Keratinocyte (primary cell): Measurements from ENCODE around the gene ARHGAP22.

Source experiments
- EZH2 ChIP-seq: IDR thresholded peaks from one replicate; pipeline ENCODE4 v1.6.1; 2012; ENCODE audit warnings: inconsistent platforms, mild to moderate bottlenecking, low read length, moderate library complexity
- TF ChIP-seq, protein P1 (sequence below), 3 experiments: IDR thresholded peaks in 1 of 3; conservative IDR thresholded peaks in 1 of 3; optimal IDR thresholded peaks in 1 of 3; 2 replicates in 2 of 3; 3 replicates in 1 of 3; pipeline versions ENCODE3 to v1.5.1; 2011; ENCODE audit warnings: low read length in 3 of 3, mild to moderate bottlenecking in 3 of 3, moderate library complexity in 2 of 3, control low read depth in 1 of 3, inconsistent platforms in 1 of 3; ENCODE audit not compliant: insufficient read depth in 2 of 3; ENCODE audit errors: extremely low read depth in 1 of 3

GRCh38 chr10:48511066-48511874 is 93.6 kb downstream of the ARHGAP22 start:
- TF ChIP-seq, protein P1, sequence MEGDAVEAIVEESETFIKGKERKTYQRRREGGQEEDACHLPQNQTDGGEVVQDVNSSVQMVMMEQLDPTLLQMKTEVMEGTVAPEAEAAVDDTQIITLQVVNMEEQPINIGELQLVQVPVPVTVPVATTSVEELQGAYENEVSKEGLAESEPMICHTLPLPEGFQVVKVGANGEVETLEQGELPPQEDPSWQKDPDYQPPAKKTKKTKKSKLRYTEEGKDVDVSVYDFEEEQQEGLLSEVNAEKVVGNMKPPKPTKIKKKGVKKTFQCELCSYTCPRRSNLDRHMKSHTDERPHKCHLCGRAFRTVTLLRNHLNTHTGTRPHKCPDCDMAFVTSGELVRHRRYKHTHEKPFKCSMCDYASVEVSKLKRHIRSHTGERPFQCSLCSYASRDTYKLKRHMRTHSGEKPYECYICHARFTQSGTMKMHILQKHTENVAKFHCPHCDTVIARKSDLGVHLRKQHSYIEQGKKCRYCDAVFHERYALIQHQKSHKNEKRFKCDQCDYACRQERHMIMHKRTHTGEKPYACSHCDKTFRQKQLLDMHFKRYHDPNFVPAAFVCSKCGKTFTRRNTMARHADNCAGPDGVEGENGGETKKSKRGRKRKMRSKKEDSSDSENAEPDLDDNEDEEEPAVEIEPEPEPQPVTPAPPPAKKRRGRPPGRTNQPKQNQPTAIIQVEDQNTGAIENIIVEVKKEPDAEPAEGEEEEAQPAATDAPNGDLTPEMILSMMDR (optimal IDR thresholded peaks at IDR 0.05 in 1 of 3, IDR thresholded peaks at IDR 0.05 in 1 of 3, conservative IDR thresholded peaks at IDR 0.05 in 1 of 3; ENCODE audit: extremely low read depth in 1 of 3, insufficient read depth in 2 of 3, low read length in 3 of 3): no peak
- no peak for TF ChIP-seq EZH2
